Karpas-422 (cell line): ENCODE results near the gene SF3A1. TPM values are rescaled to one million over a fixed set of nuclear protein-coding genes. Genes with fewer than 3 reads are reported as not detected.

Source experiments
- DNase-seq: peaks from one replicate; pipeline ENCODE4 v3.0.0-alpha.2; 2015
- H2AFZ ChIP-seq: fragments of 200-600 bp; sonication (generic); 2 replicates; pipeline ENCODE4 v1.6.1; 2014; ENCODE audit warnings: antibody characterized with exemption, low read length, mixed read lengths
- H3K27ac ChIP-seq: fragments of 200-600 bp; sonication (generic); 2 replicates; pipeline ENCODE4 v1.5.1; 2014; ENCODE audit warnings: mild to moderate bottlenecking, low read length, moderate library complexity
- H3K27me3 ChIP-seq: fragments of 200-600 bp; sonication (generic); 2 replicates; pipeline ENCODE4 v1.6.1; 2014; ENCODE audit warnings: low read length, mixed read lengths
- H3K36me3 ChIP-seq: fragments of 200-600 bp; sonication (generic); 2 replicates; pipeline ENCODE4 v1.6.1; 2014; ENCODE audit warnings: low read length, mixed read lengths; ENCODE audit not compliant: insufficient read depth
- H3K4me1 ChIP-seq: fragments of 200-600 bp; sonication (generic); 2 replicates; pipeline ENCODE4 v1.6.1; 2014; ENCODE audit warnings: mild to moderate bottlenecking, low read length, mixed read lengths
- H3K4me2 ChIP-seq: fragments of 200-600 bp; sonication (generic); 2 replicates; pipeline ENCODE4 v1.6.1; 2014; ENCODE audit warnings: low read length, low read depth, mild to moderate bottlenecking; ENCODE audit not compliant: poor library complexity, severe bottlenecking
- H3K4me3 ChIP-seq: fragments of 200-600 bp; sonication (generic); 2 replicates; pipeline ENCODE4 v1.5.1; 2014; ENCODE audit warnings: mild to moderate bottlenecking, antibody characterized with exemption, low read length, mixed read lengths
- H3K79me2 ChIP-seq: fragments of 200-600 bp; sonication (generic); 2 replicates; pipeline ENCODE4 v1.6.1; 2014; ENCODE audit warnings: mild to moderate bottlenecking, low read length, mixed read lengths
- H3K9ac ChIP-seq: fragments of 200-600 bp; sonication (generic); 2 replicates; pipeline ENCODE4 v1.6.0; 2014; ENCODE audit warnings: low read length
- H3K9me2 ChIP-seq: fragments of 200-600 bp; sonication (generic), shearing (Covaris generic); replicated peaks from 2 replicates; pipeline ENCODE4 v1.6.0; 2014; ENCODE audit warnings: mild to moderate bottlenecking, low read length, moderate library complexity; ENCODE audit not compliant: insufficient read depth
- H3K9me3 ChIP-seq: fragments of 300-700, 200-600 bp; sonication (generic); 2 replicates; pipeline ENCODE4 v1.6.1; 2014; ENCODE audit warnings: low read length, mixed read lengths
- H4K20me1 ChIP-seq: fragments of 200-600 bp; sonication (generic); 2 replicates; pipeline ENCODE4 v1.6.1; 2014; ENCODE audit warnings: mild to moderate bottlenecking, antibody characterized with exemption, low read length, low read depth; ENCODE audit not compliant: insufficient read depth
- total RNA-seq: library from RNA; depleted of rRNA; stranded (reverse); fragments of >200 nt; shearing (Covaris generic); gene quantifications from 2 replicates; pipeline ENCODE4 v1.2.3, GENCODE V29; 2014; ENCODE audit warnings: low replicate concordance

Gene SF3A1
- total RNA-seq, 1 experiment from 2014 or later, result 111 TPM

- H3K36me3 ChIP-seq, result no peaks in the 10 kb centered on the region
- no peak overlapping the region for H3K4me3 ChIP-seq
- H3K27me3 ChIP-seq, result no peaks in the 10 kb centered on the region
- H3K9me2 ChIP-seq, result no peaks in the 10 kb centered on the region
- H3K4me1 ChIP-seq, result no peaks in the 10 kb centered on the region
- no peak overlapping the region for H3K27ac ChIP-seq
- peaks cover 4% of the 10 kb centered on the region; the same call in 1 of the 2 replicates for H4K20me1 ChIP-seq
- no peak overlapping the region for H3K9ac ChIP-seq
- H3K4me2 ChIP-seq, result no peak overlapping the region
- H3K9me3 ChIP-seq, result no peaks in the 10 kb centered on the region
- peaks cover 19% of the 10 kb centered on the region for H3K79me2 ChIP-seq
- no peak overlapping the region for H2AFZ ChIP-seq
- no peak for DNase-seq
Measured at GRCh38 chr22:30318799-30319419, 37.8 kb downstream of the SF3A1 start.

GRCh38 chr22:30317778-30318177 lies 38.9 kb downstream of the SF3A1 start:
- peaks cover 17% of the 10 kb centered on the region for H3K79me2 ChIP-seq
- H3K27ac ChIP-seq, result no peak overlapping the region
- H3K4me2 ChIP-seq, result no peak overlapping the region
- H2AFZ ChIP-seq, result no peak overlapping the region
- H3K9me3 ChIP-seq, result no peaks in the 10 kb centered on the region
- peaks cover 9% of the 10 kb centered on the region for H4K20me1 ChIP-seq
- no peaks in the 10 kb centered on the region for H3K9me2 ChIP-seq
- no peaks in the 10 kb centered on the region for H3K27me3 ChIP-seq
- no peak for DNase-seq
- no peaks in the 10 kb centered on the region for H3K4me1 ChIP-seq
- H3K9ac ChIP-seq, result no peak overlapping the region
- no peaks in the 10 kb centered on the region for H3K36me3 ChIP-seq
- no peak overlapping the region for H3K4me3 ChIP-seq

GRCh38 chr22:30315962-30316576 lies 40.6 kb downstream of the SF3A1 start:
- H3K4me2 ChIP-seq, result no peak overlapping the region
- no peaks in the 10 kb centered on the region for H3K9me2 ChIP-seq
- no peak overlapping the region for H3K27ac ChIP-seq
- peaks cover 16% of the 10 kb centered on the region for H4K20me1 ChIP-seq
- H3K4me3 ChIP-seq, result no peak overlapping the region
- peaks cover 6% of the 10 kb centered on the region for H3K4me1 ChIP-seq
- H3K27me3 ChIP-seq, result no peaks in the 10 kb centered on the region
- H3K36me3 ChIP-seq, result no peaks in the 10 kb centered on the region
- DNase-seq, result no peak
- no peak overlapping the region for H2AFZ ChIP-seq
- peaks cover 22% of the 10 kb centered on the region for H3K79me2 ChIP-seq
- no peaks in the 10 kb centered on the region for H3K9me3 ChIP-seq
- H3K9ac ChIP-seq, result no peak overlapping the region

- Histone ChIP-seq H3K9me2 (no peaks in the 10 kb centered on the region), H3K4me3 (no peak overlapping the region), H3K79me2 (peaks cover 22% of the 10 kb centered on the region), H4K20me1 (peaks cover 21% of the 10 kb centered on the region), H3K27ac (no peak overlapping the region), H3K36me3 (no peaks in the 10 kb centered on the region), H3K9me3 (no peaks in the 10 kb centered on the region), H3K4me2 (no peak overlapping the region), H3K4me1 (peaks cover 17% of the 10 kb centered on the region), H3K9ac (no peak overlapping the region), H3K27me3 (no peaks in the 10 kb centered on the region), H2AFZ (no peak overlapping the region)
- DNase-seq, result no peak
Measured at GRCh38 chr22:30314915-30315314, 41.8 kb downstream of the SF3A1 start.

GRCh38 chr22:30313527-30314363 lies 42.9 kb downstream of the SF3A1 start:
- Histone ChIP-seq H3K4me3 (no peak overlapping the region), H3K27ac (no peak overlapping the region), H3K9ac (no peak overlapping the region), H3K9me3 (no peaks in the 10 kb centered on the region), H3K4me2 (no peak overlapping the region), H4K20me1 (peaks cover 28% of the 10 kb centered on the region), H3K4me1 (peaks cover 28% of the 10 kb centered on the region), H3K36me3 (no peaks in the 10 kb centered on the region), H3K79me2 (peaks cover 25% of the 10 kb centered on the region), H3K9me2 (no peaks in the 10 kb centered on the region), H2AFZ (no peak overlapping the region), H3K27me3 (no peaks in the 10 kb centered on the region)
- DNase-seq, result no peak

GRCh38 chr22:30312053-30312452 lies 44.6 kb downstream of the SF3A1 start:
- no peak overlapping the region for H3K4me3 ChIP-seq
- H3K27ac ChIP-seq, result no peak overlapping the region
- DNase-seq, result no peak
- H3K4me1 ChIP-seq, result peaks cover 38% of the 10 kb centered on the region
- H2AFZ ChIP-seq, result no peak overlapping the region
- H3K27me3 ChIP-seq, result no peaks in the 10 kb centered on the region
- peaks cover 32% of the 10 kb centered on the region for H3K79me2 ChIP-seq
- H3K9me3 ChIP-seq, result no peaks in the 10 kb centered on the region
- H3K9ac ChIP-seq, result no peak overlapping the region
- H4K20me1 ChIP-seq, result peaks cover 28% of the 10 kb centered on the region
- no peak overlapping the region for H3K4me2 ChIP-seq
- H3K36me3 ChIP-seq, result no peaks in the 10 kb centered on the region
- H3K9me2 ChIP-seq, result no peaks in the 10 kb centered on the region

GRCh38 chr22:30310881-30311771 lies 45.6 kb downstream of the SF3A1 start:
- no peak overlapping the region for H3K4me2 ChIP-seq
- DNase-seq, result no peak
- H3K9ac ChIP-seq, result no peak overlapping the region

More at GRCh38 chr22:30310881-30311771, 45.6 kb downstream of the SF3A1 start:
- H3K4me3 ChIP-seq, result no peak overlapping the region
- H3K9me2 ChIP-seq, result no peaks in the 10 kb centered on the region
- H3K27ac ChIP-seq, result no peak overlapping the region
- H3K4me1 ChIP-seq, result peaks cover 48% of the 10 kb centered on the region
- peaks cover 28% of the 10 kb centered on the region for H4K20me1 ChIP-seq
- no peaks in the 10 kb centered on the region for H3K9me3 ChIP-seq
- H3K36me3 ChIP-seq, result no peaks in the 10 kb centered on the region
- no peaks in the 10 kb centered on the region for H3K27me3 ChIP-seq
- no peak overlapping the region for H2AFZ ChIP-seq
- H3K79me2 ChIP-seq, result peaks cover 35% of the 10 kb centered on the region
